Right forelimb (tissue), 1 donor: Measurements from ENCODE around the gene MAFG.

ENCODE experiments used
- DNase-seq: peaks from one replicate; pipeline ENCODE4 v3.0.0-alpha.2; 2018

MAFG gene

GRCh38 chr17:81889602-81890001 lies 37.9 kb downstream of the MAFG start:
- no peak for DNase-seq

- no peak for DNase-seq
Observed at GRCh38 chr17:81888988-81889595, 38.4 kb downstream of the MAFG start.

- DNase-seq: no peak
Observed at GRCh38 chr17:81888105-81888987, 39.2 kb downstream of the MAFG start.

GRCh38 chr17:81885869-81886548 lies 41.5 kb downstream of the MAFG start:
- DNase-seq: no peak

- no peak for DNase-seq
Observed at GRCh38 chr17:81885454-81885853, 42.1 kb downstream of the MAFG start.

- DNase-seq: no peak
Observed at GRCh38 chr17:81884968-81885367, 42.6 kb downstream of the MAFG start.

- DNase-seq: no peak
Observed at GRCh38 chr17:81884520-81884919, 43.0 kb downstream of the MAFG start.

- DNase-seq: no peak
Observed at GRCh38 chr17:81879121-81879520, 48.4 kb downstream of the MAFG start.

GRCh38 chr17:81878294-81878693 lies 49.2 kb downstream of the MAFG start:
- no peak for DNase-seq

- no peak for DNase-seq
Observed at GRCh38 chr17:81877569-81877968, 50.0 kb downstream of the MAFG start.

- peak; percentile 94 for DNase-seq
Observed at GRCh38 chr17:81871387-81872230, 55.9 kb downstream of the MAFG start.

GRCh38 chr17:81870981-81871386 lies 56.6 kb downstream of the MAFG start, which contains the start of gene ARHGDIA:
ARHGDIA (minus strand) TSS chr17:81871337; CDS start chr17:81869930, 1,407 bp downstream.
- DNase-seq: no peak

GRCh38 chr17:81870131-81870980 lies 57.2 kb downstream of the MAFG start:
- peak; percentile 69 for DNase-seq

GRCh38 chr17:81869221-81870130 lies 58.1 kb downstream of the MAFG start:
- DNase-seq: peak; percentile 77

- DNase-seq: peak; percentile 60
Observed at GRCh38 chr17:81868674-81869220, 58.8 kb downstream of the MAFG start.
